Stimulated activated CD4-positive, alpha-beta T cell treated with anti-CD3 and anti-CD28 coated beads, Interleukin-1b, Interleukin-23, amount 100 ng/mL, for 4 hours (primary cell): ENCODE measurements around the gene IL31.

Experiments used
- DNase-seq, 2 donors: peaks; one replicate each; pipeline ENCODE4 v3.0.0-alpha.2; 2020; ENCODE audit warnings: low read depth in 2 of 2

Gene IL31

GRCh38 chr12:122155705-122156104 is 18.3 kb downstream of the IL31 start:
- DNase-seq, result no peak

DNA sequence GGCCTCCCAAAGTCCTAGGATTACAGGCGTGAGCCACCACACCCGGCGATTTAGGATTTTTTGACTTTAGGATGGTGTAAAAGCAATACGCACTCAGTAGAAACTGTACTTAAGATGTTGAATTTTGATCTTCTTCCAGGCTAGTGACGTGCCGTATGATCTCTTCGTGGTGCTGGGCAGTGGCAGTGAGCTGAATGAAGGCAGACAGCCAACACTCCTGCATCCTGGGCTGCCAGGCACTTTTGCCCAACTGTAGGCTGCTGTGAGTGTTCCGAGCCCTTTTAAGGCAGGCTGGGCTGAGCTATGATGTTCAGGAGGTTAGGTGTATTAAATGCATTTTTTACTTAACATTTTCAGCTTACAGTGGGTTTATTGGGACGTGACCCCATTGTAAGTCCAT is 21.3 kb downstream of the IL31 start:
- DNase-seq, result no peak

GRCh38 chr12:122150127-122150681 is 23.8 kb downstream of the IL31 start:
- no peak for DNase-seq

DNA sequence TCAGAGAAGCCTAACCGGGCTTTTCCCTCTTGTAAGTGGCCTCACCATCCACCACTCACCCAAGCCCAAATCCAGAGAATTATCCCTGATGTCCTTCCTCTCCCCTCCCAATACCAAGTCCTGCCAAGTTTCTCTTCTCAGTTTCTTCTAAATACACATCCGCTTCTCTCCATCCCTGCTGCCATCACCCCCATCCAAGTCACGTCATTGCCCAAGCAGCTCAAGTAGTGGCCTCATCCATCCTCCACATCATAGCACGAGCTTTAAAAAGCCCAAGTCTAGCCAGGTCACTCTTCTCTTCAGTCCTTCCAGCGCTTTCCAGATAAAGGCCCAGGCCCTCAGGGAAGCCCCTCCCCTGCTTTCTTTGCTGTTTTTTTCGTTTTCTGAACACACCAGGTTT is 25.4 kb downstream of the IL31 start:
- no peak for DNase-seq

DNA sequence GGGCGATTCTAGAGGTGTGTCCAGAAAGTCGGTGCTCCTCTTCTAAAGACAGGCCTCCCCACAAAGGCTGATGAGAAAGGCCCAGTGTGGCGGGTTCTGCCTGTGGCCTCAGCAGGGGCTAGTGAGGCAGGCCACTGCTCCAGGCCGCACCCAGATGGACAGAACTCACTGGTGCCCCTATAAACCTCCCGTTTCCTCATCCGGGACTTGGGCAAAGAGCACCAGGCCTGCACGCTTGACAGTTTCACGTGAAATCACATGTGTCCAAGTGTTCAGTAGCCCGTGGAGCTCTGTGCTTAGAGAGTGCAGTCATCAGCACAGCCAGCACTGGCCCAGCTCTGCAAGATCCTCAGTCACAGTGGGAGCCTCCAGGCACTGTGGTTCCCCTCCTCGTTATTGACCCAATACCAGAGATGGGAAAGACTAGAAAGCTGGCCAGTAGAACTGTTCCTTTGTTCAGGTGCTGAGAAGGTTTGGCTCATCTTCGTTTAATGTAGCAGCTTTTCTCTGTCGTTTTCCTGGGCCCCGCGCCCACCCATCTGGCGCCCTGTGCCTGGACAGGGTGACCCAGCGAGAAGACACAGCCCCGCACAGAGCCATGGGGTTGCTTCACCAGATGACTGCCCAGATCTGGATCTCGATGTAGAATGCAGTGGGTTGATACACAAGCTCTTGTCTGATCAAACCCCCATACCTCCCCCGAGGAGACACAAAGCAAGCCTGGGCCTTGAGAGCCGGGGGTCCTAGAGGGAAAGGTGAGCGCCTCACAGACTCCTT is 26.3 kb downstream of the IL31 start:
- DNase-seq, result no peak

GRCh38 chr12:122145505-122146330 is 28.3 kb downstream of the IL31 start:
- DNase-seq, result no peak

GRCh38 chr12:122144885-122145284 is 29.1 kb downstream of the IL31 start:
- DNase-seq, result no peak

DNA sequence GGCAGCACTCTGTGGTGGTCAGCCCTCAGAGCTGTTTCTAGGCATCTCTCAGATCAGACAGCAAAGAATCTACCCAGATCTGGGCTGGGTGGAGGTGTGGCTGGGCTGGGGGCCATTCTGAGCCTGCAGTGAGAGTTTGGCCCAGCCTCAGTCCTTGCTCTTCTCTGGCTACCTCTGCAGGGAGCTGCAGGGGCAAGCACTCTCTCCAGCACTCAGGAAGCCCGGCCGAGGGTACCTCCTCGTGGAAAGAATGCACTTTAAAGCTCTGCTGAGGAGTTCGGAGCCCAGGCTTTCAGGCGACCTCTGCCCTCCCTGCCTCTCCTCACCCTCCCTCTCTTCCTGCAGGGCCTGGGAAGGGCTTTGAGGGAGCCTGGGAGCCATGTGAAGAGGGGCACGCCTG is 31.2 kb downstream of the IL31 start:
- DNase-seq, result no peak

GRCh38 chr12:122141911-122142725 is 31.9 kb downstream of the IL31 start:
- DNase-seq, result no peak

GRCh38 chr12:122140467-122141257 is 33.4 kb downstream of the IL31 start:
- no peak for DNase-seq

- no peak for DNase-seq
Observed at GRCh38 chr12:122139941-122140340, 34.1 kb downstream of the IL31 start.

GRCh38 chr12:122139266-122139665 is 34.8 kb downstream of the IL31 start:
- no peak for DNase-seq

DNA sequence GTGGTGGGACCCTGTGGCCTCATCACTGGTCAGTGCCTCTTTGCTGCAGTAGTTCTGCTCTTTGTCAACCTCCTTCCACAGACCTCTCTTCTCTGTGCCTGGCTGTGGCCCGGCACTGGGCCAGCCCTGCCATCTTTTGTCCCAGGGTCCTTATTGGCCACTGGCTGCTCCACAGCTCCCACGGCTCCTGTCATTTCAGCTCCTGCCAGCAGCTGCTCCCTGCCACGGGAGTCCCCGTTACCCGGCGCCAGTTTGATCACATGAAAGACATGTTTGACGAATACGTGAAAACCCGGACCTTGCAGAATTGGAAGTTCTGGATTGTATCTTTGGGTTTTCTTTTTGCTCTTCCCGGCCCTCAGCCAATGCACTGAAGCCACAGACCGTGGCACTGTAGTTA is 35.4 kb downstream of the IL31 start:
- no peak for DNase-seq

- no peak for DNase-seq
Observed at GRCh38 chr12:122138181-122138580, 35.8 kb downstream of the IL31 start.

DNA sequence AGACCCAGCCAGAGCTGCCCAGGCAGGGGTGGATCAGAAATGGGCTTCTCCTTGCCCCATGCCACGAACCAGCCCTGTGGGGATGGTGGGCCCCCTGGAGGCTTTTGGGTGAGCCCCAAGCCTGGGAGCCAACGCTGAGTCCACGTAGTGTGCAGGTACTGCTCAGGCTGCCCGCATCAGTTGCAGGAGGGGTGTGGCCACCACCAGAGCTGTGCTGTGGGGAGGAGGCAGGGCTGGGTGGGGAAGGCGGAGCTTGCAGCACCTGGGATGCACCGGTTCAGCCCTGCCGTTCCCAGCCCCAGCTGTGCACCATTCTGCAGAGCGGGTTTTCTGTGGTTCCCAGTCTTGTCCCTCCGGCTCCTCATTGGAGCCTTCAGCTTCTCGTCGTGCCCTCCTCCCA is 36.3 kb downstream of the IL31 start:
- no peak for DNase-seq

DNA sequence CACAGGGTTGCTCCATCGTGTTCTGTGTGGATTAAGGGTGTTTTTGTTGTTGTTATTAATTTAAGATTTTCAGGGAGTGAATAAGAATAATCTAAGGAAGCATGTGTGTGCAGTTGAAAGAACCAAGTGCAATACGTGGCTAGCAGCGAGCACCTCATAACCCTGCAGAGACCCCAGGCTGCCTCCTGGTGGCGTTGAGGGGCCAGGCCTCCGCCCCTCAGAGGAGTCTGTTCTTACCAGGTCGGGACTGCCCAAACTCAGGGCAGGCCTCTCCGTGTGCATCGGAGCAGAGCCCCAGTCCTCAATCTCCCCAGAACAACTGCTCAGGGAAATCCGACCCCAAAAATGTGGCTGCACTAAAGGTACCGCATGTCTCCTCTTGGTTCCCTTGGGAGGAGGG is 36.8 kb downstream of the IL31 start:
- DNase-seq, result no peak

DNA sequence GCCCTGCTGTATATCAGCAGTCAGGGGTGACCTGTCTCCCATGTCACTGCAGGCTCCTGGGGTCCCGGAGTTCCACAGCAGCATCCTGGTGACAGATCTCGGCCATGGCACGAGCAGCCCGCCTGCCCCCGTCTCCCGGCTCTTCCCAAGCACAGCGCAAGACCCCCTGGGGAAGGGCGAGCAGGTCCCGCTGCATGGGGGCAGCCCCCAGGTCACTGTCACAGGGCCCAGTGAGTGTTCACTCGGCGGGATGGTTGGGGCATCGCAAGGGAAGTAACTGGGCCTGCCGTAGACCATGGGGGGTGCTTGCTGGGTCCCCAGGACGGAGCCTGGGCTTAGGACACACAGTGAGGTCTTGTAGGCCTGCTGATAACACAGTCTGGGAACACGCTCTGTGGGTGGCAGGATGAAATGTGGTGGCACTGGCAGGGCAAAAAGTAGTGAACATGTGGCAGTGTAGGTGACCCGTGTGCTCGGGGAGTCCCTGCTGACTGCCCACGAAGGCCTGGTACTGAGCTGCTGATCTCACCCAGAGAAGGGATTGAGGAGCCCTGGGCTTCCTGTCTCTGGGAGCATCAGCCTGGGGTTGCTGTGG is 38.5 kb downstream of the IL31 start:
- no peak for DNase-seq

DNA sequence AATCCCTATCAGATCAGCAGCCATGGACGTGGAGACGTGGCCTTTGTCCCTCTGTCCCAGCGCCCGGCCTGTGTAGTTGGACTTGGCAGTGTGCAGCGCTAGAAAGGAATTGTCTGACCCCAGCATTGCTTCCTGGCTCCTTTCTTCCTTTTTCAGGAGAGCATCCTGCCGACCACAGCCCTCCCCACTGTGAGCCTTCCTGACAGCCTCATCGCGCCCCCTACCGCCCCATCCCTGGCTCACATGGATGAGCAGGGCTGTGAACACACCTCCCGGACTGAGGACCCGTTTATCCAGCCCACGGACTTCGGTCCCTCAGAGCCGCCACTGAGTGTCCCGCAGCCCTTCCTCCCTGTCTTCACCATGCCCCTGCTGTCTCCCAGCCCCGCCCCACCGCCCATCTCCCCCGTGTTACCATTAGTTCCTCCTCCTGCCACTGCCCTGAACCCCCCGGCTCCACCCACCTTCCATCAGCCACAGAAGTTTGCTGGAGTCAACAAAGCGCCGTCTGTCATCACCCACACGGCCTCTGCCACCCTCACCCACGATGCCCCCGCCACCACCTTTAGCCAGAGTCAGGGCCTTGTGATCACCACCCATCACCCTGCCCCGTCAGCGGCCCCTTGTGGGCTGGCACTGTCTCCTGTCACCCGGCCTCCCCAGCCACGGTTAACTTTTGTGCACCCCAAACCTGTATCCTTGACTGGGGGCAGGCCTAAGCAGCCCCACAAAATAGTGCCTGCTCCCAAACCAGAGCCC is 40.6 kb downstream of the IL31 start:
- no peak for DNase-seq

DNA sequence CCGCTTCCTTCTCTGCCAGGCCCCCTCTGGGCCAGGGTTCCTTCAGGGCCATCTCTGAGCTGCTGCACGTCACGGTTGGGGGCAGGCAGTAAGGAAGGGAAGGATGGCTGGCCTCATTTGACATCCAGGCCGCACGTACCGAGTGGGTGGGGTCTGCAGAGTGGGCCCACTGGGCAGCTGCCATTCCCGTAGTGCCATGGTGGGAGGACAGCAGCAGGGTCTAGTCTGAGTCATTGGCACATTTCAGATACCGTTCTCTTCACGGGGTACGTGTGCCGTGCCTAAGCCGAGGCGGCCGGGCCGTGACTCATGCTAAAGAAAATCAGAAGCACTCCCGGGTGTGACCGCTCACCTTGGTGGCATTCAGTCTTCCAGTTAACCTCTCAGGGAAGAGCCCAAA is 43.9 kb downstream of the IL31 start:
- no peak for DNase-seq

GRCh38 chr12:122129131-122129530 is 44.9 kb downstream of the IL31 start:
- no peak for DNase-seq
